Stimulated activated CD4-positive, alpha-beta T cell treated with anti-CD3 and anti-CD28 coated beads, Interleukin-1b, Interleukin-23, amount 100 ng/mL, for 24 hours (primary cell): ENCODE data around the gene ADGRB3.
"Not testable (repeated sequence)": the region's sequence is repeated elsewhere in the genome, so short reads cannot be mapped to it uniquely, and the experiment has no call there.

Experiments
- DNase-seq, 4 experiments: peaks; one replicate each; pipeline ENCODE4 v3.0.0-alpha.2; 2020; ENCODE audit warnings: low read depth in 4 of 4, low spot score in 1 of 4

The ADGRB3 gene

GRCh38 chr6:68649669-68650068 lies 14.6 kb downstream of the ADGRB3 start:
- no peak for DNase-seq

DNA sequence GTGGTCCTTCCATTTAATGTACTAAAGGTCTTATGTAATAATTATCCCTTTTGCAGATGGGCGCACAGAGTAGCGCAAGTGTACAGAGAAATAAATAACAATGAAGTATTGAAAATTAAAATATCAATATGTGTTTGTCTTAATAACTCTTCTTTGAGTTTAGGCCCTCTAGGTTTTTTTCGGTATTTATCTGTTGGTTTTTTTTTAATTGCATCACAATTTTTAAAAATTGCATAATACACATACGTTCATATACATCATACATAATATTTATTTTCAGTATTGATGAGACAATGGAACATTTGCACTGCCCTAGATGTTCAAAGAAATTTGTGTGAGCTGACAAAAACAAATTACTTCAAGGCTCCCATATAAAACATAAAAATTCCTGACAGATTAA lies 15.1 kb downstream of the ADGRB3 start:
- DNase-seq, result no peak

GRCh38 chr6:68651011-68651985 lies 16.2 kb downstream of the ADGRB3 start:
- DNase-seq, result no peak

DNA sequence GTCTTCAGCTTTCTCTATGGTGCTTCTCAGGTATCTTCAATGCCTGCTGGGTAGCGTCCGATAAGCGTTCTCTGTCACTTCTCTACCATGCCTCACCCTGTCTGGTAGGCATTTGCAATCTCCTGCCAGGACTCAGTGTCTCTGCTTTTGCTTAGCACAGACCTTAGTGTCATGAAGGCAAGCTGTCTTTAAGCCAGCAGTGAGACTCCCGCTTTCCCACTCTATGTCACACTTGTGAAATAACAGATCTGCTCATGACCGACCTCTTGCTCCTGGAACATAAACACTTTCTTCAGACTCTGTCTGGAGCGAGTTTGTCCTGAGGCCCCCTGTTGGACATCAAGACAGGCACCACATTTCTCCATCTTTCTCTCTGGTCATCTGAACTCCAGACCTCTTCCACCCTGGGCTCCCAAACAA lies 17.0 kb downstream of the ADGRB3 start:
- DNase-seq, result no peak

DNA sequence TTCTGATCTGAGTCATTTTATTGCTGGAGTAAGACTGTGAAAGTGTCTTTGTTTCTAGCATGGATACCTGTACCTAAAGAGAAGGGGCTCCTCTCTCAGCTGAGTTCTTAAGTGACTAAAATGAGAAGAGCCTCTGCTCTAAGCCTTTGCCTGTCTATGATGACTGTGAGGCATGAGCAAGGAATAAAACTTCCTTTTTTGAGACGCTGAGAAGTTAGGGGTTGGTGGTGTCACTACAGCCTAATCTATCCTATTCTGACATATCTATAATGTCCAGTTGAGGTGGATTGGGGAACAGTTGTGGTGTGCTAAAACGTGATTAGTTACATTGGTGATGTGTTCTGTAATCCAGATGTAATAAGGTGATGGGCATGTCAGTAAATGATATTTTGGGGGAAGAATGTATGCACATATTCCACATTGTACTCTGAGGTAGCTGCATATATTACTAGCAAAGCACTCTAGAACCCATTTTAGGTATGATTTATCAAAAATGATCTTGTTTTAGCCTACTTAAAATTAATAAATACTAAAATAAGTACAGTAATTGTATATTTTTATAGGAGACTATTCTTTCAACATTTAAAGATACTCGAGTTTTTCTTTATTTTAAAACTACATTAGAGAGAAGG lies 18.1 kb downstream of the ADGRB3 start:
- DNase-seq, result no peak

DNA sequence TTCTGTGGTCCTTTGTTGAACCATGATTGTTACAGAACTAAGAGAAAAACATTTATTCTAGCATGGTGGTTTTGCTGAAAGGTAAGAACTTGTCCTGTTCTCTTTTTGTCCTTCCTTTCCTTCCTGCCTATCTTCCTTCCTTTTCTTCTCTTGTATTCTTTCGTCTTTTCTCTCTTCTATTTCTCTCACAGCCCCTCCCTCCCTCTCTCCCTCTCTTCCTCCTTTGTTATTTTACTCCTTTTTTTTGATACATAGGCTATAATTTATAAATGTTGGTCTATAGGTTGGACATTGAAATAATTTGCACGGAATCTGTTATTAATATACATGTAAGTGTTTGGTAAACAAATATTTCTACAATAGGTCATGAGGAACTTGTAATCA lies 18.6 kb downstream of the ADGRB3 start:
- DNase-seq, result no peak

DNA sequence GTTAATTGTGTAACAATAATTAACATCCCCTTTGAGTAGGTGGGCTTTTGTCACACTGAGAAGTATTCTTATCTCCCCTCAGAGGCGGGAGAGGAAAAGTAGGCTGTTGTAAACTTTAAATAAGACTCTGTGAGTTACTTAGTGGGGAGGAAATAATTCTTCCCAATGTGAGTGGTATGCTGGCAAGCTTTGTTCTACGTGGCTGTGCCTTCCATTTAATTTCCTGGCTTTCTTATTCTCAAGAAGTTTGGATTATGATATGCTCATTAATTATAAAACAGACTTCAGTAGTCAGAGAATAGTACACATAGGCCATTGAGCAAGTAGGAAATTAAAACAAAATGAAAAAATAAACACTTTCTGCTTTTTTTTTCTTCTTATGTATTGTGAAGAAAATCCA lies 19.1 kb downstream of the ADGRB3 start:
- no peak for DNase-seq

DNA sequence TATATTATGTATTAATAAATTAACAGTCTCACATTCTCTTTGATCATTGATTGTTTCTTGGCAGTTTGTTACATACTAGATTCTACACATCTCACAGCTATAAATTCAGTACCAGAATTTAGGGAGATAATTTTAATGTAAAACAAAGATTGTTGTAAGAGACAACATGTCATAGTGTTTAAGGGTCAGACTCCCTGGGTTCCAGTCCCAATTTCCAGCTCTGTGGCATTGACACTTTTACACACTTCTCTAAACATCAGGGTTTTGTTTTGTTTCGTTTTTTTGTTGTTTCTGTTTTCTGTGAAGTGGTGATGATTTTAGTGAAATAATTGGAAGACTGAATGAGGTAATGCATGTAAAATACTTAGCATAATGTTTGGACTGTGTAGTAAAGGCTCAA lies 19.9 kb downstream of the ADGRB3 start:
- no peak for DNase-seq

DNA sequence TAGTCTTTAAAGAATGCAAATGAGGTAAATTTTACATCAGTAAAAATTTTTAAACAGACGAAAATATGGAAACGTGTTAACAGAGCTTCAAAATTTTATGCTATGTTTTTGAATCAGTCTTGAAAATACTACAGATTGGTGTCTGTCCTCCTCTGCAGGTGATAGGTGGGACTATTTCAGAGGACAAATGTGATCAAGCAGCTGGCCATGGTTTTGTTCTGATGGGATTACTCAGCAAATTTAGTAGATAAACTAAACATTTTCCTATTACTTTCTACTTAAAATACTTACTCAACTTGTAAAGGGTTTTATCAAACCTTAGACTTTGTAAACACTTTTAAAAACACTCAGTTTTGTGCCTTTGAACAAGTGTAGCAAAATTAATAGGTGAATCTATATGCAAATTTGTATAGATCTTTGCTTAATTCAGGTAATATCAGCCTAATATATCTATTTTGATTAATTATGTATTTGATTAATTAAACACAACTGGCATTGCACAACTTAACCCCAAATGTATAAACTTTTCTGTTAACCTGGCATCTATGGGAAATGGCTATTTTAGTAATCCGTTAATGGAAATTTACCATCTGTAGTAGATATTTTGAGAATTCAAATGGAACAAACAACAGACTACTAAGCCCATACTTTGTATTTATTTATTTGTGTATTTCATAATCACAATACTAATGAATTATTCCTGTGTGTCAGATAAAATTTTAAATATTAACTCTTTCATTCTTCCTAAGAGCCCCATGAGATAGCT lies 22.5 kb downstream of the ADGRB3 start:
- DNase-seq, result no peak

- DNase-seq, result no peak
These were observed 23.3 kb downstream of the ADGRB3 start for GRCh38 chr6:68658338-68658737.

- no peak for DNase-seq
These were observed 38.2 kb downstream of the ADGRB3 start for GRCh38 chr6:68673255-68673654.

- DNase-seq, result no peak
These were observed 40.5 kb downstream of the ADGRB3 start for GRCh38 chr6:68675548-68675947.

GRCh38 chr6:68676094-68676493 lies 41.0 kb downstream of the ADGRB3 start:
- not testable (repeated sequence) for DNase-seq

- DNase-seq, result no peak
These were observed 42.0 kb downstream of the ADGRB3 start for GRCh38 chr6:68677058-68677457.

DNA sequence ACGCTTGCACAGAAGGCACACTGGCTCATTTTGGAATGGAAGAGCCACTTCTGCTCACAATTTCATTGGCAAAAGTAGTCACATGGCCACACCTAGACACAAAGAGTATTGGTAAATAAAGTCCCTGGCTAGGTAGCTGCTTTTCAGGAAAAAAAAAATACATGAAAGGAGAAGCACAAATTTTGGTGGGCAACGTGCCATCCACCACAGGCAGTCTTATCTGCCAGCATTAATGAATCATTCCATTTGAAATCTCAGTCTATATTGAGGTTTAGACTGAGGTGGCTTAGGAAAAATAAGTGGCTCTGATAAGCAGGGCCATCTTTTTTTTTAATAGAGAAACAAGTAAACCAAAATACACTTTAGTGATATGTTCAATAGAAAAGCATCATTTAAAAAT lies 44.3 kb downstream of the ADGRB3 start:
- no peak for DNase-seq

- DNase-seq, result no peak
These were observed 45.2 kb downstream of the ADGRB3 start for GRCh38 chr6:68680264-68680663.

- DNase-seq, result no peak
These were observed 54.8 kb downstream of the ADGRB3 start for GRCh38 chr6:68689910-68690309.

- DNase-seq, result no peak
These were observed 56.0 kb downstream of the ADGRB3 start for GRCh38 chr6:68691120-68691519.

DNA sequence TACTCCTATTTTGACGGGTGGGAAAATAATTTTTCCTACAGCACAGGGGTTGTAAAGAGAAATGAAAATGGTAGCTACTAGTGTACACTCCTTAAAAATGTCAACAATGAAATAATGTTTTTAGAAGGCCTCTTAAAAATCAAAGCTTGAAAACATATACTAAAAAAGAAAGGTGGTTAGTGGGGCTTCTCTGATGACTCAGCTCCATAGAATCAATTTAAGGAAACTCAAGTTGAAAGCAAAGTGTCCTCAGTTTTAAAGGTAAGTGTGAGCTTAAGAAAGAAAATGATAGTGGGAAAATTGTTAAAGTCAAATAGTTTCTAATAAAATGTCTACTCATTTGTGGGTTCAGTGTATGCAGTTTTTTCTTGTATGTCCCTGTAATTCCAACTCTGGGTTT lies 58.2 kb downstream of the ADGRB3 start:
- DNase-seq, result no peak

DNA sequence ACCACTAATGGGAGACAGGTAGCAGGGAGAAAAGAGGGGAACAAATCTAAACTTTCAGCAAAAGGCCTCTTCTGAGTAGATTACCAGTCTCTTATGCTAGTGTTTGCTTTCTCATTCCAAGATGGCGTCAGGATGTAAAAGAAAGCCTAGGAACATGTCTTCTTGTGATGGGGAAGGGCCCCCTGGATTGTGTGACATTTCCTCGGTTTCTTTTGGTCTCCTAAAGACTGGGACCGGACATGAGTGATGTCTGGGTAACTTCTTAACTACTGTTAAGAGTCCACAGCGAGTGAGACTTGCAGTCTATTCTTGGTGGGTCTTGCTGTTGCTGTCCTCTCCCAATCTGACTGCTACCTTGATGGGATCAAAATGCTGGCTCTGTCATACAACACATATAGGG lies 60.3 kb downstream of the ADGRB3 start:
- no peak for DNase-seq

GRCh38 chr6:68695838-68696237 lies 60.8 kb downstream of the ADGRB3 start:
- no peak for DNase-seq

DNA sequence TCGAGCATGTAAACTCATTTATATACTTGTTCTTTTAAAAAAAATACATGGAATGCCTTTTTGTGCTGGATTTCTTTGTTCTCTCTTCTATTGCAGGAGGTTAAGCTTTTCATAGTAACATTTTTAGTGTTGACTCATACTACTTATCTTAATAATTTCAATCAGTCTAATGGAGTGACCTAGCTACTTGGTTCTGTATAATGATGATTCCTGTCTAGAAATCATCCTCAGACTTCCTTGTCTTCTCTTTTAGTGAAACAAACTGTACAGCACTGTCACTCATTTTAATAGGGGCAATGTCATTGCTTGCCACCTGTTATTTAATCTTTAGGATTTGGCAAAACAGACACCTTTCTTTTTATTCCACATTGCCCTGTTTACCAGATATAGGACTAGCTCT lies 62.3 kb downstream of the ADGRB3 start:
- DNase-seq, result no peak
